Mucosa of descending colon (tissue), 3 donors: Measurements from ENCODE around the gene CEMIP. TPM values are rescaled to one million over a fixed set of nuclear protein-coding genes. Genes with fewer than 3 reads are reported as not detected.
"Not testable (repeated sequence)": the region's sequence is repeated elsewhere in the genome, so short reads cannot be mapped to it uniquely, and the experiment has no call there.

ENCODE experiments used
- ATAC-seq: fragments of 200-7000 bp; cut with Tn5 transposase; one replicate; pipeline ENCODE4 v1.9.1; 2020; ENCODE audit warnings: mild to moderate bottlenecking, moderate library complexity
- DNase-seq, 3 donors: peaks; one replicate each; pipeline ENCODE4 v3.0.0-alpha.2; 2020
- H3K36me3 ChIP-seq: fragments of 200-600 bp; one replicate; pipeline ENCODE4 v1.8.0; 2021; ENCODE audit warnings: low read depth, mild to moderate bottlenecking
- H3K4me1 ChIP-seq: fragments of 200-600 bp; one replicate; pipeline ENCODE4 v1.8.0; 2021; ENCODE audit warnings: low read depth, mild to moderate bottlenecking
- H3K4me3 ChIP-seq: fragments of 200-600 bp; one replicate; pipeline ENCODE4 v1.8.0; 2021; ENCODE audit warnings: mild to moderate bottlenecking
- H3K9me3 ChIP-seq: fragments of 200-600 bp; one replicate; pipeline ENCODE4 v1.8.0; 2021; ENCODE audit warnings: mild to moderate bottlenecking
- intact Hi-C, 2 donors: fragments of 100-400 bp; cut with DNase I in 1 of 2; cut with micrococcal nuclease in 1 of 2; formaldehyde crosslinking; loops; one replicate each; pipeline versions ENCODE4 v1.11.0 to v1.11.1; 2022; cut with DNase I, micrococcal nuclease
- total RNA-seq, 3 donors: library from RNA; stranded (reverse); fragmentation: NEBNext Ultra II Directional in 2 of 3; extraction: Animal tissue kit (Norgen Biotek cat#: 25700) in 2 of 3; gene quantifications; one replicate each; pipeline versions ENCODE4 v1.2.1 to v1.2.4, GENCODE V29; 2021 to 2023
- TF ChIP-seq, protein P1 (sequence below): fragments of 200-600 bp; IDR thresholded peaks from one replicate; pipeline ENCODE4 v1.8.0; 2022; ENCODE audit warnings: antibody characterized with exemption, mild to moderate bottlenecking
- donor health status: DM: no; HTN: no; CAD: no; lungs with moderate emphysema.
- donor health status: DM: no; HTN: no; CAD: no.
- donor health status: DM: no; HTN: yes; CAD: no.

CEMIP gene
- total RNA-seq, 3 donors from 2014 or later = 0.63 to 2.2 (median 1.4) TPM

DNA sequence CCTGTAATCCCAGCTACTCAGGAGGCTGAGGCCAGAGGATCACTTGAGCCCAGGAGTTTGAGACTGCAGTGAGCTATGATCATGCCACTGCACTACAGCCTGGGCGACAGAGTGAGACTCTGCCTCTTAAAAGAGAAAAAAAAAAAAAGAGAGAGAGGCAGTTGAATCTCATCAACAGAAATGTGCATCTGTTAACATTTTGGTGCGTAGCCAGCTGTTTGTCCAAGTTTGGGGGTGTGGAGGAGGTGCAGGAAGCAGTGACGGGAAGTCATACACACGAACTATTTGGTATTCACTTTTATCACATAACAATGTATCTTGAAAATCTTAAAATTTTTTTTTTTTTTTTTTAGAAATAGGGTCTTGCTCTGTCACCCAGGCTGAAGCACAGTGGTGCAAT lies 18.2 kb upstream of the CEMIP start:
- H3K9me3 ChIP-seq = no peaks in the 10 kb centered on the region
- H3K4me3 ChIP-seq = no peak overlapping the region
- intact Hi-C loops = no loop called here
- no peaks in the 10 kb centered on the region for H3K36me3 ChIP-seq
- no peaks in the 10 kb centered on the region for H3K4me1 ChIP-seq
- TF ChIP-seq, protein P1, sequence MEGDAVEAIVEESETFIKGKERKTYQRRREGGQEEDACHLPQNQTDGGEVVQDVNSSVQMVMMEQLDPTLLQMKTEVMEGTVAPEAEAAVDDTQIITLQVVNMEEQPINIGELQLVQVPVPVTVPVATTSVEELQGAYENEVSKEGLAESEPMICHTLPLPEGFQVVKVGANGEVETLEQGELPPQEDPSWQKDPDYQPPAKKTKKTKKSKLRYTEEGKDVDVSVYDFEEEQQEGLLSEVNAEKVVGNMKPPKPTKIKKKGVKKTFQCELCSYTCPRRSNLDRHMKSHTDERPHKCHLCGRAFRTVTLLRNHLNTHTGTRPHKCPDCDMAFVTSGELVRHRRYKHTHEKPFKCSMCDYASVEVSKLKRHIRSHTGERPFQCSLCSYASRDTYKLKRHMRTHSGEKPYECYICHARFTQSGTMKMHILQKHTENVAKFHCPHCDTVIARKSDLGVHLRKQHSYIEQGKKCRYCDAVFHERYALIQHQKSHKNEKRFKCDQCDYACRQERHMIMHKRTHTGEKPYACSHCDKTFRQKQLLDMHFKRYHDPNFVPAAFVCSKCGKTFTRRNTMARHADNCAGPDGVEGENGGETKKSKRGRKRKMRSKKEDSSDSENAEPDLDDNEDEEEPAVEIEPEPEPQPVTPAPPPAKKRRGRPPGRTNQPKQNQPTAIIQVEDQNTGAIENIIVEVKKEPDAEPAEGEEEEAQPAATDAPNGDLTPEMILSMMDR = no peak
- DNase-seq (no peak), ATAC-seq (no peak)

DNA sequence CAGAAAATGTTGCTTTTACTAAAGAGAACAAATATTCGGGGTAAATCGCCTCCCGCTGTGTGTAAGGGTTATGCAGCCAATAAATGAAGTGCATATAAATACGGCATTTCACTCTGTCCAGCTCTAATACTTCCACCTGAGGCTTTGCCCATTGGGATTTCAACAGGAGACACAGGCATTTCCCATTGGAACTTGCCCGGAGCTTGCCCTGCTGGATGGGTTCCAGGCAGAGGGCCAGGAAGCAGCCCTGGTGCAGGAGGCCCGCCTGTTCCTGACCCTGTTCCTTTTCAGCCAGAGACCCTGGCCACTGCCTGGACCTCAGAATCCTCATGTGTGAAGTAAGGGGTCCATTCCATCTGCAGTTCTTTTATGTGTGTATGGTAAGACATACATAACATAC lies 17.4 kb upstream of the CEMIP start:
- ATAC-seq = no peak
- no peak overlapping the region for H3K4me3 ChIP-seq

DNA sequence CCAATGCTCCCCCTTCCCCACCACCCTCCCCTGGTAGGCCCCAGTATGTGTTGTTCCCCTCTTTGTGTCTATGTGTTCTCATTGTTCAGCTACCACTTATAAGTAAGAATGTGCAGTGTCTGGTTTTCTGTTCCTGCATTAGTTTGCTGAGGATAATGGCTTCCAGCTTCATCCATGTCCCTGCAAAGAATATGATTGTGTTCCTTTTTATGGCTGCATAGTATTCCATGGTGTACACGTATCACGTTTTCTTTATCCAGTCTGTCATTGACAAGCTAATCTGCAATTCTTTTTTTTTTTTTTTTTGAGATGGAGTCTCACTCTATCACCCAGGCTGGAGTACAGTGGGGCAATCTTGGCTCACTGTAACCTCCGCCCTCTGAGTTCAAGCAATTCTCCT lies 15.9 kb upstream of the CEMIP start:
- intact Hi-C loops, ATAC-seq, H3K4me3 ChIP-seq, H3K4me1 ChIP-seq, H3K9me3 ChIP-seq, DNase-seq, H3K36me3 ChIP-seq: not testable (repeated sequence)

More for the DNA sequence above, 17.4 kb upstream of the CEMIP start:
- Histone ChIP-seq H3K9me3 (no peaks in the 10 kb centered on the region), H3K36me3 (no peaks in the 10 kb centered on the region), H3K4me1 (no peaks in the 10 kb centered on the region)
- DNase-seq = no peak
- TF ChIP-seq, protein P1 = no peak
- intact Hi-C loops = no loop called here

- DNase-seq (no peak), ATAC-seq (no peak)
- no peaks in the 10 kb centered on the region for H3K4me1 ChIP-seq
- H3K4me3 ChIP-seq = no peak overlapping the region
- H3K36me3 ChIP-seq = no peaks in the 10 kb centered on the region
- TF ChIP-seq, protein P1 = no peak
- no peaks in the 10 kb centered on the region for H3K9me3 ChIP-seq
- intact Hi-C loops = no loop called here
These were observed 14.6 kb upstream of the CEMIP start for GRCh38 chr15:80764535-80764934.

DNA sequence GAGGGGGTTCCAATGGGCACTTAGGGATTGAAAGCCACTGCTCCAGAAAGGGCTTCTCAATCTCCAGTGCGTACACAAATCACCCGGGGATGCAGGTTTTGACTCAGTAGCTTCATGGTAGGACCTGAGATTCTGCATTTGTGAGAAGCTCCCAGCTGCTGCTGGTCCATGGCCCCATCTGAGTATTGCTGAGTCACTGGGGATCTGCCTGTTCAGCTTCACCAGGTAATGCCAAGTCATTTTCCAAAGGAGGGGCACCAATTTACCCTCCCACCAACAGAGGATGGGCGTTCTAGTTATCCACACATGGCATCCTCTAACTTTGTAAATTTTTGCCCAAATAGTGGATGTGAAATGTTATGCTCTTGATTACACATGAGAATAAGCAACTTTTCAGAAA lies 12.9 kb upstream of the CEMIP start:
- Histone ChIP-seq H3K9me3 (no peaks in the 10 kb centered on the region), H3K4me1 (no peaks in the 10 kb centered on the region), H3K36me3 (no peaks in the 10 kb centered on the region), H3K4me3 (no peak overlapping the region)
- no peak for ATAC-seq
- TF ChIP-seq, protein P1 = no peak
- intact Hi-C loops = no loop called here
- DNase-seq = no peak

DNA sequence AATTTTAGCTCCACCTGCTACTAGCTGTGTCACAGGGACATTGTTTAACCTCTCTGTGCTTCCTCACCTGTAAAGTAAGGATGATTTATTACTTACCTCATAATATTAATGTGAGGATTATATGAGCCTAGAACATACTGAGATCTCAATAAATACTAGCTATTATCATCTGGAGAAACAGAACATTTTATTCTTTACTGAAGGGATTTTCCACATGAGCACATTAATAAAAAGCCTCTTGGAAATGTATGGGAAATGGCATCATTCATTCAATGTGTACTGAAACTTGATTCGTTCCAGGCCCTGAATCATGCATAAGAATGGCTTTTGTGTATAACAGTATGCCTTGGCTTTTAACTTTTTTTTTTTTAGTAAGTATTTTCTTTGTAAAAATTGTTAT lies 11.0 kb upstream of the CEMIP start:
- Histone ChIP-seq H3K9me3 (no peaks in the 10 kb centered on the region), H3K36me3 (no peaks in the 10 kb centered on the region), H3K4me1 (no peaks in the 10 kb centered on the region), H3K4me3 (no peak overlapping the region)
- ATAC-seq (no peak), DNase-seq (no peak)
- TF ChIP-seq, protein P1 = no peak
- intact Hi-C loops = no loop called here
